Bone marrow (tissue), 2 donors: ENCODE measurements around the gene EIF2D.

Source experiments
- DNase-seq, 2 donors: peaks; one replicate each; lab custom pipeline; 2025; lab: John Stamatoyannopoulos, UW

Gene EIF2D

DNA sequence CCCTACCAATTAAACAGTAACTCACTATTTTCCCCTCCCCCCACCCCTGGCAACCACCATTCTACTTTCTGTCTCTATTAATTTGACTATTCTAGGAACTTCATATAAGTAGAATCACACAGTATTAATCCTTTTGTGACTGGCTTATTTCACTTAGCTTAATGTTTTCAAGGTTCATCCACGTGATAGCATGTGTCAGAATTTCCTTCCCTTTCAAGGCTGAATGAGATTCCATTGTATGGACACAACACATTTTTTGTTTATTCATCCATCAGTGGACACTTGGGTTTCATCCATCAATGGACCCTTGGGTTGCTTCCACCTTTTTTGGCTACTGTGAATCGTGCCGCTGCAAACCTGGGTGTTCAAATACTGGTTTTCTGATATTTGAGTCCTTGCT is 41.7 kb downstream of the EIF2D start:
- no peak for DNase-seq

DNA sequence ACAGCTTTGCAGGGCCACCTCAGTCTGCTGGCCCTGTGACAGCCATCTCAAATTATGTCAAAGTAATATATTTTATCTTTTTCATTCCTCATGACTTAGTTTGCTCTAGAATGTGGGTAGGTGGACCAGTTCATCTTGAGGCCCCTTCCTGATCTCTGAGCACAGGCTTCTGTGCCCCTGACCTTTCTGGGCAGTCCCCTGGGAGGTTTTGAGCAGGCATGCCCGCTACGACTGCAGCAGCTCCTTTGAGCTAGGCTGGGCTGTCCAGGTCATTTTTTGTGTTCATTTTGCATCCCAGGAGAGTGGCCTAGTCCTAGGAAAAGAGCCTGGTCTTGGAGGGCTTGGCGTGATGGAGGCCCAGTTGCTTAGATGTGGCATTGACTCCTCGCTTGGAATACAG is 42.7 kb downstream of the EIF2D start:
- DNase-seq, result no peak

DNA sequence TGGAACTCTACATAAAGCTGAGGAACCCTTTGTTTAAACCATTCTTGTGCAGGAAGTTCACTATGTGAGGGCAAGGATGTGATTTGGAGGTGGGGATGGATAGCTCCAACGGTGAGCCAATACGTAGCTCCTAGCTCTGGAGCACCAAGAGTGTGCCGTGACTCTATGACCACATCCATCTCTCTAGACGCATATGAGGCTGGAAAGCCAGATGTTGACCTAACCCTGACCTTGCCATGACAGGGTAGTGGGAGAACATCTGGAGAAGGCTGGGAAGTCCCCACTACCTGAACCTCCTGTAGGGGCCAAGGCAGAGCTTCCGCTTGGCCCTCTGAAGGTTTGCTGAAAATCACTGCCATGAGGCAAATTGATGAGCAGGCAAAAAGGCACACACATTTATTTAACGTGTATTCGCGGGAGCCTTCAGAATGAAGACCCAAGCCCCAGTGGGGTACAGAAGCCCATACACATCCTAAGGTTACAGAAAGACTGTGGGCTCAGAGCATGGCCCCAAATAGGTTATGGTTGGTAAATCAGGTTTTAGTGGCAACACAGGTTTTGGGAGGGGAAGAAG is 43.4 kb downstream of the EIF2D start:
- no peak for DNase-seq

DNA sequence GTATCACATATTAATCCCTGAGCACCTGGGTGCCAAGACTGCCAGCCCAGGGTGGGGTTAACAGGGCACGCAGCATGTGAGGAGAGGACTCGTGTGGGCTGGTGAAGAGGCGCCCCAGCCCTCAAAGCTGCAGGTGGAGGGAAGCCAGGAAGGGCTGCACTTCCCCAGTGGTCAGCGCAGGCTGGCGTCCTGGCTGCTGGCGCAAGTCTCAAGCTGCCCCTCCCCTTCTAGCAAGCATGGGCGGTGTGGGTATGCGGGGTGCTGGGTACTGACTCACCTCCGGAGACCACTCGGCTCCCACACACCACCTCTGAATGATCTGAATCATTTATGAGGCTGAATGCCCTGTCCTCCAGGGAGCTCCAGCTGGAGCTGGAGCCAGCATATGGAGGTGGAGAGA is 44.0 kb downstream of the EIF2D start:
- DNase-seq, result no peak

DNA sequence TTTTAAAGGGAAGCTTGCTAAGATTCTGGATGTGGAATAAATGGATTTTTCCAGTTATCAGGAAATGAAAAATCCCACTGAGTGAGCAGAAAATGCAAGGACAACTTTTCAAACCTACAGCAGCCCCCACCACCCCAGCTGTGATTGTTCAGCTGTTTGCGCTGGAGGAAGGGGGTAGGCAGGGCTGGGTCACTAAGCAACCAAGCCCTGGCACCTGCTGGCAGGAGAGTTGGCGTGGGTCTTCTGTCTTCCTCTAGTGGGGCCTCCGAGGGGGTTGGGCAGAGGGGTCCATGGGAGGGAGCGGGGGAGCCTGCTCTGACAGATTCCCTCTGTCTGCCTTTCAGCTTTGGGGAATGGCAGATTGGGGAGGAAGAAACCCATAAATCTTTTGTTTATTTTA is 45.3 kb downstream of the EIF2D start:
- DNase-seq, result no peak

DNA sequence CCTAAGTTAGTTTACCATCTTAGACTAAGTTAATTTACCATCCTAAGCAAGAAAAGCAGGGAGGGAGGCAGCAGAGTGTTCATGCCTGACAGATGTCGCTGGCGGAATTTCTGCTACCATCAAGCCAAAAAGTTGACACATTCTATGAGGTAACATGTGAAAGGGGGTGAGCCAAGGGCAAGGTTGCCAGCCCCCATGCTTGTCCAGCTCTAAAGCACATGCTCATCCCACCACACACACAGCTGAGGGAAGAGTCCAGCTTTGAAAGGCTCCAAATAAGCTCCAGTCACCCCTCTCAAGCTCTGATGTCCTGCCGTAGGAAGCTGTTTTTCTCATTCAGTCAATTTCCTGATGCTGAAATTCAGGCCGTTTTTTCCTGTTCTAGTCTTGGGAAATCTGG is 46.3 kb downstream of the EIF2D start:
- DNase-seq, result no peak

DNA sequence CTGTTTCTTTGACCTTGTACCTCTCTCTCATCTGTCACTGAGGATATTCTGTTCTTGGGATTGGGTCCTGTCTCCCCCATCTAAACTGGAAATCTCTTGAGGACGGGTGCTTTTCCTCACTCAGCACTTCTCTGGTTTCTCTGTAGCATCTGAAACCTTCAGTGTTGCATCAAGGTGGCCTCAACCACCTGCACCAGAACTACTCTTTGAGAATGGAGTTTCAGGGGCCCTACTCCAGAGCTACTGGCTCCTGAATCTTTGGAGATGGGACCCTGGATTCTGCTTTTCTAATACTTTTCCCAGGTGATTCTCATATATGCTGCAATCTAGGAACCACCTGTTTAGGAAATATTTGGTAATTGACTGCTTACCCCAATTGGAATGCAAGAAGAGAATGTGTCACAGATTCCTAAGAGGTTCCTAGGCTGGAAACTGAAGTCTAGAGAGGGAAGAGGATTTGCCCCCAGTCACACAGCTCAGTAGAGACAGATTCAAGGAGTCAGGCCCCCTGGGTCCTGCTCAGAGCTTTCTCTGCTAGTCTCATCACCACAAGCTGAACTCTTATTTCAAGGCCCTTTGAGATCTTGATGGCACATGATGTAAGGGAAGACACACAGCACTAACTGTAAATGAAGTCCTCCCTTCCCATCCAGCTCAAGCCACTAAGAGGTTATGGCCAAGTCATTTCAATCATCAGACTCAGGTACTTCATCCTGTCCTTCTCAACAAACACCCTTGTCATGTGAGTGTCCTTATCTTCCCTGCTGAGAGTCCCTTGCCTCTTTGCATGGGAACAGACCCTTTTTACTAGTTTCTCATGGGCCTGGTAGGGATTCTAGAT is 48.7 kb downstream of the EIF2D start:
- no peak for DNase-seq

DNA sequence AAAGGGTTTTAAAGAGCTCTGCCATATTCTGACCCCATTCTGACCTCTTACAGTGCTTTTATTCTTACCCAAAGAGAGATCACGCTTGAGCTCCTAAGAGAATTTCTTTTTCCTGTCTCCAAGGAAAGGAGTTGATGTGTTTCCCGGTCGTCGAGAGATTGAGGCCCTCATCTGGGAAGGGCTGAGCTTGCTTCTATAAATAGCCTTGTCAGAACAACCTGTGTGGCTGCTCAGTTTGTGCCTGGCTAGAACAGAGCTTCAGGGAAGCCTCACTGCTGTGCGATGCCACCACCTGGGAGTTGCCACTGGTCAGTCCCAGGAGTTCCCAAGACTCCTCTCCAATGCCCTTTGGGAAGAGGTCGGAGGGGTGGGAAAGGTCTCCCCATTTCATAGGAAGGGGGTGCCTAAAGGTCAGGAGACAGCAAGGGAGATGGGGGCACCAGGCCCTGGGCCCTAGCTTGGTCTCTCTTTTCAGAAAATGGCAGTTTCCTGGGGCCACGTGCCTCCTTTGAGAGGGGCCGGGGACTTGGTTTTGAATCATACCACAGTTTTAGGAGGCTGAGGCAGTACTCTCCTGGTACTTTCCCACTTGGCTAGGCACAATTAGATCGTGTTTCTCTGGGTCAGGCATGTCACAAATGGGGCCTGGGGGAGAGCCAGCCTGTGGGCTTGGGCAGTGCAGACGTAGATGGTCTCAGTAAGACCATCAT is 52.1 kb downstream of the EIF2D start:
- no peak for DNase-seq

DNA sequence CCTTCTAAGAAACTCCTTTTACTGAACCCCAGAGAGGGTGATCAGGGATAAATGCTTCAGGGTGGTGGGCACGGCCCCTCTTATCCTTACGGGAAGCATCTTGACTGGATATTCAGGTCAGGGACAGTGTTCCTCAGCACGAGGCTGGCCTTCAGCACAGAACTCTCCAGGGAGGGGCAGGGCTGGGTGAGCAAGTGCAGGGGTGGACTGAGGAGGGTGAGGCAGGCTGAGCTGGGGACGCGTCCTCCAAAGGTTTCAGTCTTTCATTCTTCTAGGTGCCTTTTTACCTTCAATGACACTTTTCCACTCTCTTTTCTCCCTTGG is 52.6 kb downstream of the EIF2D start:
- DNase-seq, result no peak

DNA sequence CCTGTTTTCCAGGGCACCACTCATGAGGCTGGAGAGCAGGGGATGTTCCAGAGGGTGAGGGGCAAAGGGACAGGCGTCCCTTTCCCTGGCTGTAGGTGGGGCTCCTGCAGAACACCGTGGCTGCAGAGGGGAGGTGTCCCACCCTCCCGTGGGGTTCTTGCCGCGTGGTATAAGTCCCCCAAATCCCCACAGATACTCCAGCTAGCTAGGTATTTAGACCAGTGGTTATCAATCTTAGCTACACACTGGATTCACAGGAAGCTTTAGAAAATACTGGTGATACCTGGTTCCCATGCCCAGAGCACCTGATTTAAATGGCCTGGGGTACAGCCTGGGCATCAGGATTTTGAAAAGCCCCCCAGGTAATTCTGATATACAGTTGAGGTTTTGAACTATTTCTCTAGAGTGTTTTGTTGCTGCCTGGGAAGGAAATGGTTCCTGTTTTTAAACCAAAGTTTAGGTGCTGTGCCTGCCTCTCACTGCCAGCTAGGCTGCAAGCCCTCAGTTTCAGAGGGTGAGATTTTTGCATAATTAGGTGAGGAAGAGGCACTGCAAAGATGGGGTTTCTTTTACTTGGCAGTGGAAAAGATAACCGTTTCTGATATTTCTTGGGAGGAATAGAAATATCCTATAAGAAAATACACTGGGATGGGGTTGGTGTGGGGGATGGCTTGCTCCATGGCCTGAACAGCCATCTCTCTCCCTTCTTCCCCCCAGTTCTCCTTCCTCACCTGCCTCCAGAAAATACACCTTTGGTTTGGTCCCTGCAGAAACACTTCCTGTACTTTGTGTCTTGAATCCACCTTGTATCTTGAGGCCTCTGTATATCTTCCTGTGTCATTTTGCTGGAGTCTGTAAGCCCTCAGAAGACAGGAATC is 53.2 kb downstream of the EIF2D start:
- no peak for DNase-seq

DNA sequence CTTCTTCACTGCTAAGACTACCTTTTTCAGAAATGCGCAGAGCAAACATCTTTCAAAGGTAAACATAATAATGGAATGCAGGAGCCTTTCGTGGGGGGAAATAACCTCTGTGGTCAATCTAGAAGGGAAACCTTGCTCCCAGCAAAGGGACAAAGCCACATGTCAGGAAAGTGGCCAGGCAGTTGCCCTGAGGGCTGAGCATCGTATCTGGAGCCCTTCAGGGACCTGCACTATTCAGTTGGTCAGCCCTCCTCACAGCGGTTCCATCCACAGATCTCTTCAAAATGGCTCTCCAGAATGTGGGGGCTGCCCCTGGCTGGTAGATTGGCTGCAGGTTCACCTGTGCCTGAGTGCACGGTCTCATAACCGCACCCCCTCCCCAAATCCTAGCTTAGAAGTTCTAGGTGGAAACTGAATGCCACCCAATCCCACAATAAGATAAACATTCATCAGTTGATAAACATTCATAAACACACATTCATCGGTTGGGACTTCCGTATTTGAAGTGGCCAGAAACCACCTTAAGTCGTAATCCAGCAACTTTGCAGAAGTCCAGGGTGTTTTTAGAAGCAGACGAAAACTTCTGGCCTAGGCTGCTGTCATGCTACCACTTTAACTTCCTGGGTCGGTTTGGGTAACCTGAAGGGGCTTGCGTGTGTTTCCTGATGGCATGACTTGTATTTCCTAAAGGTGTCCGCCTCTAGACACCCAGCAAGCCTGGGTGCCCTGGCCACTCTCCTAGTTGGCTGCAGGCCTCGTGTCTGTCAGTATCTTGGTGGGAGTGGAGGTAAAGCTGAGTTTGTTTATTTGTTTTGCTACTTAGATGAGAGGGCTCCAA is 54.4 kb downstream of the EIF2D start:
- peak; percentile 37 to 50 for DNase-seq

DNA sequence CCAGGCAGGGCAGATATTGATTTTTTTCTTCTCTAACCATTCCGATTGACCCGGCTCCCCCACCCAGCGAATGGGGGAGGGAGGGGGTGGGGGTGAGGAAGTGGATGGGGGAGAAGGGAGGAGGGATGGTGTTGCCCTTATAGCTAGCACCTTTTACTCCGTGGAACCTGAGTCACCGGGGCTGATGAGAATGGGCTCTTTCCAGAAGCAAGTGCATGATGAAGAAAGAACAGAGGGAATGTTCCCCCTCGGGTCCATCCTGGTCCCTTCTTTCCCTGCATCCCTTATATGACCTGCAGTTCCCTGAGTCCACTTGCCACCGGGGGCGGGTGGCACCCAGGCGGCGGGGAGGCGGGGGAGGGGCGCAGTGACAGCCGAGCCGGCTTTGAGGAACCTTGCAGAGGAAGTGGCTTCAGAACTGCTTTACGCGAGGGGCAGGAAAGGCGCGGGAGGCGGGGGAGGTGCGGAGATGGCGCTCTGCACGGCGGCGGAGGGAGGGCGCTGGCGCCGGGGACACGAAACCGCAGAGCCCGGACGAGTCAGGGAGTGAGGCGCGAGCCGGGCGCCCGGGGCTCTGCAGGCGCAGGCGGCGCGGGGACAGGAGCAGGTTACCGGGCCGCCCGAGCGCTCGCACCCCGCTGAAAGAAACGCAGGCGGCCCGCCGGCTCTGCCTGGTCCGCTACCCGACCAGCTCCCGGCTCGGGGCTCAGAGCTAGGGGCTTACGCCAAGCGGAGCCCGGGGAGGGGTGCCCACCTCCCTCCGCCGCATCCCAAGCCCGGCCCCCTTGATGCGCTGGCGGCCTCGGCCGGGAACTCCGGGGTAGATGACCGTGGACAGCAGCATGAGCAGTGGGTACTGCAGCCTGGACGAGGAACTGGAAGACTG is 55.3 kb downstream of the EIF2D start:
- DNase-seq, result peak; percentile 73 to 81

DNA sequence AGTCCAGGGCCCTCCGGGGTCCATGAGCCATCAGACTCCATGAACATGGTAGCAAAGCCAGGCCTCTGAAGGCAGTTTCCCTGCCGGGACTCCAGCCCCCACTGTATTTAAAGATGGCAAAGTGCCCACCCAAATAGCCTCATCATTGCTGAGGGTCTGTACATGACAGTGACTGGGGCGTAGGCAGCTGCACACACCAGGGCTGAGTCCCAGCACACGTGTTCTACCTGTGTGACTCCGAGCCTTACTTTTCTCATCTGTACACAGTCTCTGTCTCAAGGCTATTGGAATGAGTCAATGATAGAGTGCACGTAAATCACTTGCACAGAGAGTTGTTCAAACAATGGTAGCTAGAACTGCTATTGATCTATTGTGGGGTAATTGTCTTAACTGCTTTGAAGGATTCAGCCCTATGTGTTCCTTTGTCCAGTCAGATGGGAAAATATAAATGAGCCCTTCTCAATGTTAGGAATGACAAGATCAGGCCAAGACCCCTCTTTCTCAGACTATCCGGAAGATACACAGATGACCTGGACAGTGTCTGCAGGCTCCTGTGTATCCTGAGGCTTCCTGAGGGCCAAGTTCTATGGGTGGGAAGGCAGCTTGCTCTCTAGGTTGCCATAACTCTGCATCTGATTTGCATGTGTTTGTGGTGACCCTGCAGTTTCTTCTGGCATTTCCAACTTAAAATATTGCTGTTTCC is 56.1 kb downstream of the EIF2D start:
- no peak for DNase-seq

DNA sequence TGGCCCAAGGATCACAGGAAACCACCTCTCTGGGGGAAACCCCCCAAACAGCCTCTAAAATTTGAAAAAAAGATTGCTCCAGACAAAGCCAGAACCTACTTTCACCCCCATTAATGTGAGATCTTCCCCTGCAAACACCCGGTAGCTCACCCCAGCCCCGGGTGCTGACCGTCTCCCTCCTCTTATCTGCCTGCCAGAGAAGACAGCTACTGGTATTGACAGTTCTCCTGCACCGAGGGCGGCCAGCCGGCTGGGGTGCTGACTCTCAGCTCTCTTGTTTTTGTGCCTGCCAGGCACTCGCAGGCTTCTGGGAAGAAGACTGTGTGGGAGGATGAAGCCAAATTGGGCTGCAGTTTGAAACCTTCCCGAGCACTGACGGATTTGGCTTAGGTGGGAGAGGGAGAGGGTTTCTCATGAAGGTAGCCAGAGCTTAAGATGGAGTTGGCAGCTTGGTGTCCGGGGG is 56.8 kb downstream of the EIF2D start:
- no peak for DNase-seq

DNA sequence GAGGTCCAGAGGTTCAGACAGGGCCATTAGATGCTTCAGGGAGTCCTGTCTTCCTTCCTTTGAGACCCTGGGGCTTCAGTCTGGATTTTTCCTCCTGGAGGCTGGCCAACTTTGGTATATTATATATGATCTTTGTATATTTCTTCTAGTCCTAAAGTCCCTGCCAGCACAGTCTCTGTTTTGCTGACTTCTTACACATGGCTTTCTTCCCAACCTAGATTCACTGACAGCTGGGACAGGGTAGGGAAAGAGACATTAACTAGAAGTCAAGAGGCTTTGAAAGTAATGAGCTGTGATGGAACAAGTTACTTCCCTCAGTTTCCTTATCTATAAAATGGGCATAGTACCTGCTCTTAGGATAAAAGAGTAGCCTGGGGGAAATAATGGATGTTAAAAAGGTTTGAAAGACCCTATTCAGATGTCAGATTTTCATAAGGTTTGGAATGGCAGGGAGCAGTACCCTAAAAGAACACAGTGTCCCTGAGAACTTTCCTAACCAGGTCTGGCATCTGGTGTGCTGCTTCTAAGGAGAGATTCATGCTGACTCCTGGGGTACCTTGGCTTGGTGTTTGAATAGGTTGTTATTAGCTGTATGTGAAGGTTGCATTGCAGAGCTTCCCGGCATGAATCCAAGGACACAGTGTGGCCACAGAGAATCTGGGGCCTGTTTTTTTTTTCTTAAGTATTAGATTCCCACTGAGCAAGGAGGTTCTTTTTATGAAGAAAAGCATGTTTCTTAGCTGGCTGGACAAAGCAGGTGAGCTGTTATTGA is 57.4 kb downstream of the EIF2D start:
- DNase-seq, result no peak

DNA sequence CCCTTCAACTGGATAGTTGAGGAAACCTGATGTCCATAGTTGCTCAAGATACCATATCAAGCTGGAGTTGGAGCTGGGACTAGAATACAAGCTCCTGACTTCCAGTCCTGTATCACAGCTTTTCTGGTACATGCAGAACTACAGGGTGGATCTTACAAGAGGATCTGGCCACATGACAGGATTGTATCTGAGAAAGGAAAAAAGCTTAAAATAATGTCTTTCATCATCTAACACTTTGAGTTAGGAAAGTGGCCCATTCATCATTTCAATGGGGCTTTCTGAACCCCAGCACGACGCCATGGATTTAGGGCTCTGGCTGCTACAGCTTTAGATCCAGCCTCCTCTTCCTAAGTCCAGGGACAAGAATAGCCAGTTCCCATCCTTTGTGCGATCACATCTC is 58.1 kb downstream of the EIF2D start:
- DNase-seq, result no peak

DNA sequence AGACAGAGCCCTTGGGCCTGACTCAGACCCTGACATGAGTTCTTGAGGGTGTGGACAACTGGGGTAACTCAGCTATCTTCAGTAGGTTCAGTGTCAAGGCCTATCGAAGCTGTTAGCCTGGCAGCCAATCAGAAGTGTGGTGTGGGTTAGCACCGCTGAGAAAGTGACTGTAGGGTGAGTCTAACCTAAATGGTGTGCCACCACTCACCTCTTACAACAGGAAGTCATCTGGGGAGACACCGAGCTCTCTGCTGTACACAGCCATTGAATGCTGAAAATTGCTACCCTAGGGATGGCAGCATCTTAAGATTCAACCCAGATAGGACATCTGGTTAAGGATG is 60.3 kb downstream of the EIF2D start:
- no peak for DNase-seq

DNA sequence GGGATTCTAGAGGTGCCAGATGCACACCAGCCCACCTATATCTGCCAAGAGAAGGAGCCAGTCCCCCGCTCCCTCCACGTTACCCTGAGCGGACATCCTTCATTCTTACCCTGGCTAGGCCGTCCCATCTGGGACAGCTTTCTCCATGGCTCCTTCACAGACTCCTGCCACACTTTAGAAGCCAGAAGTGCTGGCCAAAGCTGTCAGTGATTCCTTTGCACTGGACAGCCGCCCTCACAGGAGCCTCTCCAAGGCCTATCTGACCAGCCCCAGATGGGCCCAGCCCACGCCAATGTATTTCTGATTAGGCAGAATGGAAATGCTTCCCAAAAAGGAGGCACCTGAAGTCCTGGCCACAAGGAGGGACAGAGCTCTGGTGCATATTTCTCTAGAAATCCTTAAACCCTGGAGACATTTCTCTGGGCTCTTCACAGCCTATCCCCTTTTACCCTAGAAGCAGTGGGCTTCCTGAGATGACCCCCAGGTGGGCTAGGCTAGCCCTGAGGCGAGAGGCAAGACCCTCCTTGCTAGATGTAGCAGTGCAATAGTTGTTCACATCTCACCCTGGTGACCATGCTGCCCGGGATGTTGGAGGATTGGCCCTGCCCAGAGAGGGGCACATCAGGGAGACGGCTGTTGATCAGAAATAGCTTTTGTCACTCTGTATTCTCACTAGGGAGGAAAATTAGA is 60.8 kb downstream of the EIF2D start:
- no peak for DNase-seq
